GM19099 (cell line): ENCODE measurements around the gene THEM5.

Source experiments
- POLR2A ChIP-seq: IDR thresholded peaks from 3 replicates; pipeline ENCODE4 v1.6.1; 2011; ENCODE audit warnings: low read depth; ENCODE audit not compliant: insufficient read length; ENCODE audit errors: extremely low read depth

THEM5 gene

DNA sequence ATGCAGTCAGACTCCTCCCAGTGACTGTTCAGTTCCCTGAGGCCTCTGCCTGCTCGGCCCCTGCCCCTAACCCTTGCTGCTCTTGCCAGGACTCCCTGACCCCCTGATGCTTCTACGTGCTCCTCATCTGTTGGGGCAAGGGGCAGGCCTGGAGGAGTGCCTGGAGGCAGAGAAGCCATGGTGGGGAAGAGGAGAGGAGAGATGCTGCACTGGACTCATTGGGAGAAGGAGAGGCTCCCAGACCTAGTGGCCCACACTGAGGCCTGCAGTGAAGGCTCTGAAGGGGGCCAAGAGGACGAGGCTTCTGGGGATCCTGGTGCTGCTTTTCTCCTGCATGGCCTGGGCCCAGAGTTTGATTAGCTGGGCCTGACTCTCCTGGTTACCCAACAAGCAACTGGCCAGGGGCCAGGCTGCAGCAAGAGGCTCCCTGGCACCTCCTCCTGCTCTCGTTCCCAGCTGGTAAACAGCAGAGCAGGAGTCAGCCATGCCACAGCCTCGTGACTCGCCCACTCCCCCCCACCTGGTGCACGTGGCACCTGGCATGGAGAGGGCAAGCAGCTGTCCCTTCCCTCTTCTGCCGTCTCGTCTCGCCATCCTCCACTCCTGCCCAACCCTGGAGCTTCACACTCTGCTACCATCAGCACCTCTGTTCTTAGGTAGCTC, 21.1 kb downstream of the THEM5 start:
- TF ChIP-seq POLR2A: no peak

DNA sequence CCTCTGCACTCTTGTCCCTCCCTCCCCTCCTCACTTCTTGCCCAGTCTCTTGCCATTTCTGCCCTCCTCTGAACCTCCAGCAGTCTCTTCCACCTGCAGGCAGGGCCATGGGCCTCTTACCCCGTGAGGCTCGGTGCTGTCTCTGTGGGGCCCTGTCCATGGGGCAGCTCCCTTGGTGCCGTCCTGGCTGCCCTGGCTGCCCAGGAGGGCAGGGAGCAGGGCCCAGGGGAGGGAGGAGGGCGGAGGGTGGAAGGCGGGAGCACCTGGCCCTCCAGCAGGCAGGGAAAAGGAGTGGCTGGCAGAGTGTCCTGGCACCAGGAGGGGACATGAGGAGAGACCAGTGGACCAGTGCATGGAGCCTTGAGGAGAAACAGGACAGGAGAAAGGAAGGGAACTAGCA, 21.9 kb downstream of the THEM5 start, which contains the start of gene RORC:
RORC (minus strand) TSS at position 198 of the 400 bp plus-strand sequence; CDS start at position 160, 38 bp downstream.
- TF ChIP-seq POLR2A: no peak

DNA sequence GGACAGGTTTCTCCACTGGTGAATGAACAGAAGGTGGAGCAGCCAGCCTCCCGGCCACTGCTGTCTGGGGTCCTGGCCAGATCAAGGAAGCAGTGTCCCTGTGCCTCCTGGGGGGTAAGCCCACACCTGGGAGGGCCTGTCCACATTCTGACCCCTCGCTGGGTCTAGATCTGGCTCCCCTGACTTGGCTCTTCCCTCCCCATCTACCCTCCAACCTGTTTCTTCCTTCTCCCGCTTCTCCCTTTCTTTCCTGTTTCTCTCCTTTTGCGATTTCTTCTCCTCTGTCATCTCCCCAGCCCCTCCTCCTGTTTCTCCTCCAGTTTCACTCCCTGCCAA, 22.3 kb downstream of the THEM5 start:
- no peak for TF ChIP-seq POLR2A

DNA sequence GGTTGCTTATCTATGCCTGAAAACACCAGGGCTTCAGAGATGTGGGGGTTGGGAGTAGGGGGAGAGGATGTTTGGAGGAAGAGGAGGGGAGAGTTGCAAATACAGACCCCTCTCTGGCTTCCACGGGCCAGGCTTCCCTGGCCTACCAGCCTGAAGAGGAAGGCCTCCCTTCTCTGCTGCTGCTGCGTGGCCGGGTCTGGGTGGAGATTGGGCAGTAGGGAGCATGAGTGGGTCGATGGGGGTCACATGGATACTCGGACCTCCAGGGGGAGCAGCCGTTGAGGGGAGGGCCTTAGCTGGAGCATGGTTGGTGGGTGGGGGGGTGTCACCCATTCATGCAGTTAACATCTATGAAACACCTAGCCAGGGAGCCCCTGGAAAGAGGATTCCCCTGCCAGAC, 23.5 kb downstream of the THEM5 start:
- TF ChIP-seq POLR2A: no peak

DNA sequence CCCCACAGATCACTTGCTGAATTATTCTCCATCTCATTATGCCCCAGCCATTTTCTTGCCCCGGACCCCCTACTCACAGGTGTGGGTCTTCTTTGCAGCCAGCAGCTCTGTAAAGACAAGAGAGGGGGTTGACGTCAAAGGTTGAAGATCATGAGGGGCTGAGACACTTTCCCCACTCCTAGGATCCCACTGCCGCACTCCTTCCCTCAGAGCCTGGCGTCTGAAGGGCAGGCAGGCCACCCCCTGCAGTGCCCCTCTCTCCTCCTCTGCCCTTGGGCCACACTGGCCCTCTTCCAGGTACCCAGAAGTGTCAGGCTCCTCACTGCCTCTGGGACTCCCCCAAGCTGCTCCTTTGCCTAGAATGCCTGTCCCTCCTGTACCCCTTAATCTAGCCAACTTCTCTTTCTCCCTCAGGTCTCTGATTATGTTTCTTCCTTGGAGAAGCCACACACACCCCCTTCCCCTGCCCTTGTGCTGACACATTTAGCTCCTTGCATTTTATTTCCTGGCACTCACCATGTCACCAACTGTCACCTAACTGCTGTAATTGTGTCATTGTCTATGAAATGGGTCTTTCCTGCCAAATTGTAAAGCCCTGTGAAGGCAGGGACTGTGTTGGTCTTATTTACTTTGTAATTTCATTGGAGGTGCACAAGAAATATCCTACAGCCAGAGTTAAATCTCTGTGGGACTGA, 24.0 kb downstream of the THEM5 start:
- TF ChIP-seq POLR2A: no peak

DNA sequence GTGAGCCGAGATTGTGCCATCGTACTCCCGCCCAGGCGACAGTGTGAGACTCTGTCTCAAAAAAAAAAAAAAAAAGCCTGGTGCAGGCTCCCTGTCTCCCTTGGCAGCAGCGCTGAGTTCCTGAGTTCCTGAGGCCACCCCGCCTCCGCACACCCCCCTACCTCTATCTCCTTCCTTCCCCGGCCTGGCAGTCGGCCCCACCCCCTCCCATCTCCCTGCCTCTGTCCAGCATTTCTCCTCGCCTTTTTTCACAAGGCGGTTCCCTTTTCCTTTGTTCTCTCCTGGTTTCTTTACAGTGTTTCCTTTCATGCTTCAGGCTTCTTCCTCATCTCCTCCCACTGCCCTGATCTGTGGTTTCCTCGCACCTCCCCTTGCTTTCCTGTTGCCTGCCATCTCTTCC, 24.6 kb downstream of the THEM5 start:
- no peak for TF ChIP-seq POLR2A

DNA sequence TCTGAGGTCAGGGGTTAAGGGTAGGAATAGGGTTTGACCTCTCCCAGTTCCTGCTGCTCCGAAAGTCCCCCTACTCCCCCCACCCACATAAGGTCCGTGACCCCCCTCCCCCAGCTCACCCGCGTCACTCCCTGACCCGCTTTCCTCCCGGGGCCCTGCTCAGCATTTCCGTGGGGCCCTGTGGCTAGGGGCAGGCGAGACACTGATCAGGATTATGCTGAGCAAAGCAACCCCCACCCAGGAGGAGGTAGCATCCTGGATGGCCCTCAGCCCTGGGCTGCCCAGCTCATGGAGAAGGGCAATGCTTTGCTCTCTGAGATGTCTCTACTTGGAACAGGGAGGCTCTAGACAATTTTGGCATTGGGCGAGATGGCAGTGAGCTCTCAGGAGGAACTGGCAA, 25.7 kb downstream of the THEM5 start:
- no peak for TF ChIP-seq POLR2A

DNA sequence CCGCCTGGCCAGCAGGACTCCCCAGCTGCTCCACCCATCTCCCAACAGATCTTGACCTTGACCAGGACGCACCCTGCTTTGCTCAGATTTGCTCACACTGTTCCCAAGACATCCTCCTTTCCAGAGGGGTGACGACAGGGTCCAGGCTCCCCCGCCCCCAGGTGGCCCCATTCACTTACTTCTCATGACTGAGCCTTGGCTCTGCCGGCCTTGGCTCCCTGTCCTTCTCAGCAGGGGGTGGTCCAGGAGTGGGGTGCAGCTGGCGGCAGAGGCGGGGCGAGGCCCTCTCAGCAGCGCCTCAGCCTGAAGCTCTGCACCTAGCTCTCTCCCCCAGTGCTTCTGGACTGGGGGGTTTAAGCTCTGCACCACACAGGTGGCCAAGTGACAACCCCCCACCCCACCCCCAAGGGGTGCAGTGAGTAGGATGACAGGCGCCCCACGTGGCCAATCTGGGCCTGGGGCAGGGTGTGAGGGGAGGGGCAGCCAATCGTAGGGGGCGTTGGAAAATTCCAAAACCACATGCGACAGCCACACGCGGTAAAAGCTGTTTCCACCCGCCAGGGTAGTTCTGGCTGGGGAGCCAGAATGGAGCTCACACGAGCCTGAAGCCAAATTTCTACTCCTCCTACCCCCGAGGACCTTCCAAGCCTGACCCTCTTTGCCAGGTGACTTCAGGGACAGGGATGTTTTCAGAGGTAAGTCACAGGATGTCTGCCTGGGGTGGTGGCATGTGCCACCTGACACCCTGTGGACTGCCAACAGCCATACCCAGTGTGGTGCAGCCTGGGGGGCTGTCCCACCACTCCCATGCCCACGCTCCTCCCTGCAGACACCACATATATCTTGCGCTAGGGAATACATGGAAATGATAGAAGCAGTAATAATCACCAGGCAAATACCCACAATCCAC, 27.5 kb downstream of the THEM5 start:
- TF ChIP-seq POLR2A: no peak

DNA sequence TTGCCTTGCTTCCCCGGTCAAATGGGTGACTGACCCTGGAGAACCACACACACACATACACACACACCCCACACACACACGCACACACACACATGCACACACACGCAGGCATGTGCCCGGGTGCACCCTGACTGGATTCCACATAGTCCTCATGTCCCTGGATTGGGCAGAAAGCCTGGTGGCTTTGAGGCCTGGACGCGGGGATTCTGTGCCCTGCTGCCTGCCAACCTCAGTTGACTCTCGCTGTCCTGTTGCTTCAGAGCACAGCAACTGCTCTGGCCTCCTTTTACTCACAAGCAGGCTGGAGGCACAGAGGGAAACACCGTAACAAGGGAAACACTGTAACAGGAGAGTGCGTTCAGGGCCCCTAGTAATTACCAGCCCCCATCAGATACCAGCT, 28.3 kb downstream of the THEM5 start:
- no peak for TF ChIP-seq POLR2A

DNA sequence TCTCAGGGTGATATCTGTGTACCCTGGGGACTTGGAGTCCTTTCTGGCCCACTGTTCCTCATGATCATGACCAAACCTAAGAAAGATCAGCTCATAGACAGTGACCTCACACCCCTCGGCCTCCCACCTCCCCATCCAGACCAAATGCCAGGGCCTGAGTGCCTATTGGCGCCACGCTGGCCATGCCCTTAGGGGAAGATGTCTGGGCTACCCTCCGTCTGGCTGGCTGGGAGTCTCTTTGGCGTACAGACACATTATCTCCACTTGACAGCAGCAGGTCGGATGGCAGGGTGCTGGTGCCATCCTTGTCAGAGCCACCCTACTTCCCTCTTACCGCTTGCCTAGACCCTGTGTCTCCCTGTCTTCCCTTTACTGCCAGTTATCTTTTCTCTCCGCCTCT, 30.3 kb downstream of the THEM5 start:
- TF ChIP-seq POLR2A: no peak

DNA sequence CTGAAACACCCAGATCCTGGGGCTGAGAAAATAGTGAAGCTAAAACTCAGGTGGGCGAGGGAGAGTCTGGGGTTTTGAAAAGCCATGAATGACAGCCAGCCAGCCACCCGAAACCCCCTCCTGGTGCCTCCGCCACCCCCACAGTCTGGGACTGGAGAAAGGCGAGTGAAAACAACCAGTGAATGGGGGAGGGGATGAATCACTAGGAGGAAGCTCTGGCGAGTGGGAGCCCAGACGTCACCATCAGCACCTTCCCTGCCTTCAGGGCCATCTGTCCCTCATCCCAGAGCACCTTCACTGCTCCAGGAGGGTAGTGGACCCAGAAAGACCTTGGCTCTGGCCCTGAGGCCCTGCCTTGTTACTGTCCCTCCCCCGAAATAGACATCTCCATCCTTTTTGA, 31.1 kb downstream of the THEM5 start:
- no peak for TF ChIP-seq POLR2A

DNA sequence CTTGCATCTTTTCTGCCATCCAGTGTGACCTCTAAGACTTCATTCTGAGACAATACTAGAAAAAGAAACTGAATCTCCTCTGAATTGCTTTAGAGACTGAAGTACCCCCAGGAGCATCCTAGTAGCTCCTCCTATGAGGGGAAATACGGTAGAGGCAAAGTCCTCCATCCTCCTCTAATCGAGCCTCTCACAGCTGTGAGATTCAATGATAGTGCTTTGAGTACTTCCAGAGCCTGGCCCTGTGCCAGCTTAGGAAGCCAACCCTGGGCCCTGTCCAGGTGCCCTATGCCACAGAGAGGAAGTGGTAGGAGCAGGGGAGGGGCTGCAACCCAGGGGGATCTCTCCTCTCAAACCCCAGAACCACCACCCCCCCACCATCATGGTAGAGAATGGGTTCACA, 32.6 kb downstream of the THEM5 start:
- TF ChIP-seq POLR2A: no peak

DNA sequence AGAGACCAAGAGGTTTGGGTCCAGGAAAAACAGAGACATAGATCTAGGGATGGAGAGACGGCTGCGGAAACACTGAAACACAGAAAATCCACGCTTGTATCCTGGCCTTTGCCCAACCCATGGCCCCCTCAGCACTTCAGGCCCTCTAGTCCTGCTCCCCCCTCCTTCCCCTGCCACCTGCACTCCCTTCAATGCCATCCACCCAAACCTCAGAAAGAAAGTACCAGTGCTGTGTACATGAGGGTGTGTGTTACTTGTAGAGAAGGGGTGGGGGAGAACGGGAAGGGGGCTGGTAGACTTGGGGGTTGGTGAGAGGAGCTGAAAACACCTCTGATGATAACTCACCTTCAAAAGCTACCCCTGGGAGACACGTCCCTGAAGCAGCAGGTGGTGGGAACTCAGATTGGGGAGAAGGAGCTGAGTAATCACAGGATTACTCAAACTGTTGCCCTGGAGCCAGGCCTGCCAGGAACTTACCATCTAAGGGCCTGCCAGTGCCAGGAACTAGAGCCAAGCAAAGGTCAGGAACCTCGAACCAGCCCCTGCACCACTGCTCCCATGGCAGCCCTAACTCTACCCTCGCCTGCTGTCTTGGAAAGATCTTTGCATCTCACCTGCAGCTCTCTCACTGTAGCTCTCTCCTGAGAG, 33.4 kb downstream of the THEM5 start:
- no peak for TF ChIP-seq POLR2A

DNA sequence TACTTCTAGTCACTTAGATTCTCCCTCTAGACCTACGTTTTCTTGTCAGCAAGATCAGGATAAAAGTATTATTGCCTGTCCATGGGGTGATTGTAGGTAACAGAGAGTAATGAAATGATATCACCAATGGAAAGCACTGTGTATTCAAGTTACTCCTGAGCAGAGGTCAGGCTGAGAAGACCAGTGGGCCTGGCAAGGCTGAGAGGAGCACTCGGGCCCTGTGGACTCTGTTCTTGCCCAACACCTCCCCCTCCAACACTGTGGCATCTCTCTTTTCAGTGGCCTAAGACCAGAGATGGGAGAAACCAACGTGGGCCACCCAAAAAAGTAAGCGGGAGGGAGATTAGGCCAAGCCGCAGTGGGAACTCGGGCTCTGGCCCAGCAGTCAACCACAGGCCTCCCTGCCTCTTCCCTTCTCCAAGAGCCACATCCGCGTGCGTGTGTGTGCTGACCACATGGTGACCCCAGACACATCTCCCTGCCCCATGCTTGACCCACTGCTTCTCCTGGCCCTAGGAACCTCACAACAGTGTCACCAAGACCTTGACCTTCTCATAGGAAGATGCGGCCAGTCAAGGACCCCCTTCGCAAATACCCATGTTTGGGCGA, 34.2 kb downstream of the THEM5 start:
- no peak for TF ChIP-seq POLR2A

DNA sequence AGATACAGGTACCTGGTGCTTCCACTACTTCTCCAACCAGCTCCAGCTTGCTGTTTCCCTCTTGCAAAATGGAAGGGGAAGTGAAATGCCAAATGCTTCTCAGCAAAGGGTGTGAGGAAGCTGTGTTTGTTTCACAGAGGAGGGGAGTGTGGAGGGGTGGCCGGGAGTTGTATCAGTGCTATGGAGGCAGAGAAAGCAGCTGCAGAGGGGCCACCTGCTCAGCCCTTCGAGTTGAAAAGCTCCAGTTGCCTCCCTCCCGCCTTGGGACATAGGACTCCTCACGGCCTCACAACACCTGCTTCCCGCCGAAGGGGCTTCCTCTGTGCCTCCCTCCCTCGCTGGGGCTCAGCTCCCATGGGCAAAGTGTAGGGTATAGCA, 36.2 kb downstream of the THEM5 start:
- no peak for TF ChIP-seq POLR2A
